Prostate gland (tissue), 2 donors: ENCODE data around the gene PLEKHM2.

Source experiments
- CTCF ChIP-seq, 4 experiments: fragments of 200-600 bp in 2 of 4; fragments of 450-650 bp in 2 of 4; sonication (generic) in 2 of 4; IDR thresholded peaks; 1 replicate in 3 of 4; 2 replicates in 1 of 4; pipeline ENCODE4 v1.5.1; 2016 to 2019; ENCODE audit warnings: antibody characterized with exemption in 4 of 4, mild to moderate bottlenecking in 2 of 4, moderate library complexity in 2 of 4
- POLR2AphosphoS5 ChIP-seq: sonication (generic); formaldehyde crosslinking; IDR thresholded peaks from one replicate; pipeline ENCODE4 v1.6.1; 2017; ENCODE audit warnings: antibody characterized with exemption

DNA sequence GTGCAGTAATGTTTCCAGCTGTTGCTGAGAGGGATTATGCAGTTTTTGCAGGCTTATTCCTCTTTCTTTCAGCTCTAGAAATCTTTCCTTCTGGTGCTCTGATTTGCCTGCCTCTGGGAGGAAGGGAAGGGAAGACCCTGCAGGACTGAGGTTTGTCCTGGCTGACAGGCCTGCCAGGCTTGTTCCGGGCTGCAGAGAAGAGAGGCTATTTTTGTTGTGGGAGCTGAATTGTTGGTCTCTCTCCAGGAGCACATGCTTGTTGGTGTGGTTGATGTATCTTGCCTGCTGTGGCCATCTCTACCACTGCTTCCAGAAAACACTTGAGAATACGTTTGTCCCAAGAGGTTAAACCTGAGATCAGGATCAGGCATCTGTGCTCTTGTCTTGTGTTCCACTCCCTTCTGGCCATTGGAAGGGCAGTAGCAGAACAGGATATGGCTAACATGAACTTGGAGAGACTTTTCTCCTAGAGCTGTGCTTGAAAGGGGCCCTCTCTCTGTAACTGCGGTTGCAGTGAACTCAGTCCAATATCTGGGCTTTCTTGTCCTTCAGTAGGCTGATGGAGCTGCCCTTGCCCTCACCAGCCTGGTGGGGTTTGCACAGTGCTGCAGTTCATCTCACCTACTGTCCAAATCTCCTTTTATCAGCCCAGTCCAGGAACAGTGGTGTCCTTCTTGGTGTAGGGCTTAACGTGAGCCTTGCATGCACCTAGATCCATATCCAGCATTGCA, 30.5 kb downstream of the PLEKHM2 start:
- TF ChIP-seq POLR2AphosphoS5 = peak; percentile 38
- no peak for TF ChIP-seq CTCF (IDR thresholded peaks at IDR 0.05)
